IMR-90 (cell line): ENCODE results near the gene MDP1. TPM values are rescaled to one million over a fixed set of nuclear protein-coding genes. Genes with fewer than 3 reads are reported as not detected.

ENCODE experiments used
- ATAC-seq: fragments of 200-7000 bp; cut with Tn5 transposase; 2 replicates; pipeline ENCODE4 v1.9.1; 2020; ENCODE audit warnings: low read depth, mild to moderate bottlenecking, moderate library complexity
- BruUV-seq: library from RNA; stranded (reverse); fragments of 400-500 nt; replicated peaks from 2 replicates; lab custom pipeline; 2021; lab: Mats Ljungman, UMichigan
- CTCF ChIA-PET: fragments of 300-600 bp; formaldehyde crosslinking; extraction: SDS; loops from one replicate; lab custom pipeline; 2021; ENCODE audit warnings: antibody characterized with exemption; lab: Yijun Ruan, JAX
- POLR2A ChIA-PET: fragments of 300-600 bp; sonication (Branson Sonifier 250); formaldehyde crosslinking; loops from one replicate; lab custom pipeline; 2022; ENCODE audit warnings: antibody characterized with exemption; ENCODE audit not compliant: unreplicated experiment; lab: Charles Lee
- DNase-seq: peaks from one replicate; pipeline ENCODE4 v3.0.0; 2013
- H2AFZ ChIP-seq: replicated peaks from 2 replicates; pipeline ENCODE3; 2013; ENCODE audit warnings: low read length, mild to moderate bottlenecking; ENCODE audit not compliant: poor library complexity
- H2AK5ac ChIP-seq: 2 replicates; pipeline ENCODE4 v1.6.1; 2013; ENCODE audit warnings: low read depth, low read length, inconsistent platforms
- H2AK9ac ChIP-seq: replicated peaks from 2 replicates; pipeline ENCODE3; 2013; ENCODE audit warnings: mild to moderate bottlenecking, low read depth, low read length, moderate library complexity; ENCODE audit not compliant: poor library complexity
- H2BK120ac ChIP-seq: 2 replicates; pipeline ENCODE4 v1.6.1; 2013; ENCODE audit warnings: low read depth, low read length, inconsistent platforms
- H2BK15ac ChIP-seq: 3 replicates; pipeline ENCODE4 v1.6.1; 2013; ENCODE audit warnings: low read depth, low read length, inconsistent platforms
- H2BK20ac ChIP-seq: 2 replicates; pipeline ENCODE4 v1.6.1; 2013; ENCODE audit warnings: low read depth, mild to moderate bottlenecking, inconsistent platforms, low read length, moderate library complexity
- H2BK5ac ChIP-seq: 2 replicates; pipeline ENCODE4 v1.6.1; 2013; ENCODE audit warnings: mild to moderate bottlenecking, low read depth, low read length, inconsistent platforms; ENCODE audit not compliant: poor library complexity, severe bottlenecking
- H3K14ac ChIP-seq: replicated peaks from 2 replicates; pipeline ENCODE4 v1.6.1; 2013; ENCODE audit warnings: low read depth, low read length, inconsistent platforms
- H3K18ac ChIP-seq: 2 replicates; pipeline ENCODE4 v1.6.1; 2013; ENCODE audit warnings: low read depth, low read length, control low read depth
- H3K23ac ChIP-seq: 2 replicates; pipeline ENCODE4 v1.6.1; 2013; ENCODE audit warnings: low read depth, low read length, inconsistent platforms
- H3K27ac ChIP-seq: 2 replicates; pipeline ENCODE4 v1.5.1; 2013; ENCODE audit warnings: mild to moderate bottlenecking, control low read depth, low read length; ENCODE audit not compliant: insufficient read depth
- H3K27me3 ChIP-seq: 2 replicates; pipeline ENCODE4 v1.6.1; 2013; ENCODE audit warnings: low read length; ENCODE audit not compliant: control insufficient read depth, insufficient read depth
- H3K36me3 ChIP-seq: 2 replicates; pipeline ENCODE4 v1.6.1; 2013; ENCODE audit warnings: low read length, mixed read lengths; ENCODE audit not compliant: control insufficient read depth, insufficient read depth
- H3K4ac ChIP-seq: 2 replicates; pipeline ENCODE4 v1.6.1; 2013; ENCODE audit warnings: low read depth, low read length, inconsistent platforms
- H3K4me1 ChIP-seq: 2 replicates; pipeline ENCODE4 v1.6.1; 2013; ENCODE audit warnings: low read length, mixed read lengths; ENCODE audit not compliant: control insufficient read depth, insufficient read depth
- H3K4me2 ChIP-seq: 2 replicates; pipeline ENCODE4 v1.6.1; 2013; ENCODE audit warnings: low read depth, mild to moderate bottlenecking, control low read depth, low read length, moderate library complexity
- H3K4me3 ChIP-seq: 2 replicates; pipeline ENCODE4 v1.5.1; 2013; ENCODE audit warnings: low read depth, mild to moderate bottlenecking, control low read depth, low read length, moderate library complexity; ENCODE audit not compliant: insufficient read depth
- H3K56ac ChIP-seq: 2 replicates; pipeline ENCODE4 v1.6.1; 2013; ENCODE audit warnings: low read length, inconsistent platforms; ENCODE audit not compliant: insufficient read depth; ENCODE audit errors: extremely low read depth
- H3K79me1 ChIP-seq, 2 experiments: 2 replicates each; pipeline ENCODE4 v1.6.1; 2013; ENCODE audit warnings: low read length in 2 of 2, inconsistent platforms in 1 of 2, low read depth in 1 of 2
- H3K9ac ChIP-seq: 2 replicates; pipeline ENCODE4 v1.6.1; 2013; ENCODE audit warnings: low read depth, low read length, control low read depth
- H3K9me1 ChIP-seq: 2 replicates; pipeline ENCODE4 v1.6.1; 2013; ENCODE audit warnings: low read length, inconsistent platforms; ENCODE audit not compliant: insufficient read depth
- H3K9me3 ChIP-seq: 2 replicates; pipeline ENCODE4 v1.6.1; 2013; ENCODE audit warnings: low read length; ENCODE audit not compliant: control insufficient read depth, insufficient read depth
- H4K20me1 ChIP-seq: 2 replicates; pipeline ENCODE4 v1.6.1; 2013; ENCODE audit warnings: low read length, inconsistent platforms; ENCODE audit not compliant: insufficient read depth
- H4K5ac ChIP-seq: 2 replicates; pipeline ENCODE4 v1.6.1; 2013; ENCODE audit warnings: mild to moderate bottlenecking, low read depth, low read length, control low read depth
- H4K8ac ChIP-seq, 2 experiments: 2 replicates each; pipeline ENCODE4 v1.6.1; 2013; ENCODE audit warnings: low read depth in 2 of 2, low read length in 2 of 2, control low read depth in 1 of 2, inconsistent platforms in 1 of 2
- H4K91ac ChIP-seq: 2 replicates; pipeline ENCODE4 v1.6.1; 2013; ENCODE audit warnings: low read depth, low read length, inconsistent platforms; ENCODE audit not compliant: insufficient read depth
- BHLHE40 ChIP-seq: fragments of 150-350 bp; IDR thresholded peaks from 2 replicates; pipeline ENCODE4 v1.6.1; 2016; ENCODE audit warnings: mild to moderate bottlenecking, low read depth, low read length
- FOS ChIP-seq: fragments of 150-350 bp; IDR thresholded peaks from 2 replicates; pipeline ENCODE4 v1.6.1; 2016; ENCODE audit warnings: low read depth, low read length
- POLR2A ChIP-seq: IDR thresholded peaks from 2 replicates; pipeline ENCODE4 v1.6.1; 2012; ENCODE audit warnings: mild to moderate bottlenecking, low read depth, low read length
- RCOR1 ChIP-seq: IDR thresholded peaks from 2 replicates; pipeline ENCODE4 v1.6.1; 2012; ENCODE audit warnings: mild to moderate bottlenecking, low read length, improper control_type of control experiment; ENCODE audit not compliant: insufficient replicate concordance
- USF2 ChIP-seq: fragments of 150-350 bp; IDR thresholded peaks from 2 replicates; pipeline ENCODE4 v1.6.1; 2017; ENCODE audit warnings: mild to moderate bottlenecking, antibody characterized with exemption, low read length, low read depth
- WGBS, 2 experiments: methylation state at CpG; one replicate each; pipeline versions ENCODE4 v1.1.5 to v1.1.7; 2013; ENCODE audit warnings: missing lambda C conversion rate in 2 of 2; ENCODE audit not compliant: insufficient read length in 1 of 2; ENCODE audit errors: extremely low coverage in 2 of 2; 5-methylcytosine and 5-hydroxymethylcytosine counted together
- dilution Hi-C: fragments of 300-500 bp; cut with HindIII; formaldehyde crosslinking; loops from one replicate; pipeline ENCODE4 v1.14.3; 2018; ENCODE audit warnings: low sequenced_read_pairs; ENCODE audit not compliant: unreplicated experiment
- in situ Hi-C: fragments of 300-500 bp; cut with MboI; formaldehyde crosslinking; loops from 3 replicates; pipeline ENCODE4 v1.14.3; 2019; ENCODE audit warnings: low sequenced_read_pairs, inconsistent platforms, mixed read lengths
- intact Hi-C: fragments of 100-400 bp; cut with micrococcal nuclease; formaldehyde crosslinking; loops from 2 replicates; pipeline ENCODE4 v1.10.0; 2022
- polyA plus RNA-seq, 3 experiments: library from polyadenylated mRNA; depleted of rRNA; stranded (reverse); fragments of >200 nt; gene quantifications; 2 replicates each; pipeline ENCODE4 v1.2.3, GENCODE V29; 2012; ENCODE audit warnings: low replicate concordance in 1 of 3
- total RNA-seq: library from RNA; depleted of rRNA; stranded (reverse); fragments of >200 nt; gene quantifications from 2 replicates; pipeline ENCODE4 v1.2.3, GENCODE V29; 2012

The MDP1 gene
- total and polyA plus RNA-seq, 2 of the 4 experiments (the other 2 are of a cell fraction), result 15.1 to 17.8 TPM

GRCh38 chr14:24262821-24263733 lies 47.2 kb upstream of the MDP1 start, which contains the start of gene TGM1 (continued):
- TF ChIP-seq FOS (no peak), POLR2A (no peak)

GRCh38 chr14:24261969-24262327 lies 46.1 kb upstream of the MDP1 start:
- no peaks in the 10 kb centered on the region for H3K27me3 ChIP-seq
- H2BK5ac ChIP-seq, result no peak overlapping the region
- no peak overlapping the region for H4K8ac ChIP-seq
- peaks cover 16% of the 10 kb centered on the region; the same call in 1 of the 2 replicates for H3K9me1 ChIP-seq
- H2AK9ac ChIP-seq, result no peak overlapping the region
- H3K4me3 ChIP-seq, result no peak overlapping the region
- H3K56ac ChIP-seq, result no peak overlapping the region
- H3K4me2 ChIP-seq, result no peak overlapping the region
- no peak overlapping the region for H3K9ac ChIP-seq
- 79% methylated on average over 11 of the region's 19 CpGs; no CpG with 5 or more reads in 1 of the 2 experiments for WGBS, 2 experiments
- H2BK120ac ChIP-seq, result no peak overlapping the region
- POLR2A ChIA-PET, result no interaction called here
- ATAC-seq, result no peak
- dilution Hi-C loops, result no loop called here
- H3K23ac ChIP-seq, result no peak overlapping the region
- H3K4ac ChIP-seq, result no peak overlapping the region
- H3K36me3 ChIP-seq, result peaks cover 13% of the 10 kb centered on the region; the same call in 1 of the 2 replicates
- H3K18ac ChIP-seq, result no peak overlapping the region
- no peak overlapping the region for H2BK15ac ChIP-seq
- no peaks in the 10 kb centered on the region for H4K20me1 ChIP-seq
- CTCF ChIA-PET, result interaction anchor here (0.6 to 1.5 kb wide), 3 partner anchors 9 to 1062 kb away, joined by 3 to 4 read pairs (median 3); partner anchors contain the start of gene TINF2
- H4K5ac ChIP-seq, result no peak overlapping the region
- H2BK20ac ChIP-seq, result no peak overlapping the region
- peaks cover 8% of the 10 kb centered on the region for H3K4me1 ChIP-seq
- no TSS peak for BruUV-seq
- no peak overlapping the region for H3K14ac ChIP-seq
- no peak overlapping the region for H3K27ac ChIP-seq
- H3K9me3 ChIP-seq, result no peaks in the 10 kb centered on the region
- TF ChIP-seq USF2 (no peak), RCOR1 (no peak), BHLHE40 (no peak)
- in situ Hi-C loops, result no loop called here
- no peak for DNase-seq
- intact Hi-C loops, result no loop called here
- peaks cover 0 to 2% of the 10 kb centered on the region in 2 experiments; a peak in 1 of 4 replicates for H3K79me1 ChIP-seq
- H2AK5ac ChIP-seq, result no peak overlapping the region
- H4K91ac ChIP-seq, result no peak overlapping the region
- H2AFZ ChIP-seq, result no peak overlapping the region
